Stimulated activated CD8-positive, alpha-beta memory T cell treated with anti-CD3 and anti-CD28 coated beads, Interleukin-12 subunit alpha, Interleukin-12 subunit beta, amount 100 ng/mL, for 4 hours (primary cell): ENCODE measurements around the gene CAPN11.
"Not testable (repeated sequence)": the region's sequence is repeated elsewhere in the genome, so short reads cannot be mapped to it uniquely, and the experiment has no call there.

ENCODE experiments used
- DNase-seq: peaks from one replicate; pipeline ENCODE4 v3.0.0-alpha.2; 2020; ENCODE audit warnings: low read depth

The CAPN11 gene

DNA sequence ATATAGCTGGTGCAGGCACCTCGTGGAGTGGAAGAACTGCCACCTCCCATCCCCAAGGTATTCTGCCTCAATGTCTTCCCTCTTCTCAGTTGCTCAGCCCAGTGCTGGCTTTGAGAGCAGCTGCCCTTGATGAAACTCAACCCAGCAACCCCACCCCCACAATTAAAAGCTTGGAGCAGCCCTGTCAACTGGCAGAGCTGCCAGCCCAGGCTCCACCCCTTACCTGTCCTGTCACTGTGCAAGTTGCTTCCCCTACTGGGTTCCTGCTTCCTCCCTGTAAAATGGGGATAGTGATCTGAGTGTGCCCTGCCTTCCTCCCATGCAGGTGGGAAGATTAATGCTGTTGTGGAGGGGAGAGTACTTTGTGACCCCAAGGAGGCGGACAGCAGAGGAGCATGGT is 26.7 kb upstream of the CAPN11 start:
- no peak for DNase-seq

DNA sequence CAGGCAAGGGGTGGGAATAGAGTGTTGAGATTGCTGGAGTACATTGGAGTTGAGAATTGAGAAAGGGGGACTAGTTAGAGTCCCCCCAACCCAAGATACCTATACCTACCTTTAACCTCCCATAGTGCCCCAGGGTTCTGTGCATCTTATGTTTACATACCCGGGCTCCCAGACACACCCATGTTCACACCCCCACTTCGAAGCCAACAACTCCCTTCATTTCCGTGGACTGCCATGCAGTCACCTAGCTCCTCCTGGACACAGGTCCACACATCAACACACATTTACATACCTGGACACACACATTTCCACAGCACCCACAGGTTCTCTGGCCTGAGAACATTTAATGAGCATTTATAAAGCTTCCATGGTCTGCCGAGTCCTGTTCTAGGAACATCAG is 26.1 kb upstream of the CAPN11 start:
- DNase-seq: no peak

DNA sequence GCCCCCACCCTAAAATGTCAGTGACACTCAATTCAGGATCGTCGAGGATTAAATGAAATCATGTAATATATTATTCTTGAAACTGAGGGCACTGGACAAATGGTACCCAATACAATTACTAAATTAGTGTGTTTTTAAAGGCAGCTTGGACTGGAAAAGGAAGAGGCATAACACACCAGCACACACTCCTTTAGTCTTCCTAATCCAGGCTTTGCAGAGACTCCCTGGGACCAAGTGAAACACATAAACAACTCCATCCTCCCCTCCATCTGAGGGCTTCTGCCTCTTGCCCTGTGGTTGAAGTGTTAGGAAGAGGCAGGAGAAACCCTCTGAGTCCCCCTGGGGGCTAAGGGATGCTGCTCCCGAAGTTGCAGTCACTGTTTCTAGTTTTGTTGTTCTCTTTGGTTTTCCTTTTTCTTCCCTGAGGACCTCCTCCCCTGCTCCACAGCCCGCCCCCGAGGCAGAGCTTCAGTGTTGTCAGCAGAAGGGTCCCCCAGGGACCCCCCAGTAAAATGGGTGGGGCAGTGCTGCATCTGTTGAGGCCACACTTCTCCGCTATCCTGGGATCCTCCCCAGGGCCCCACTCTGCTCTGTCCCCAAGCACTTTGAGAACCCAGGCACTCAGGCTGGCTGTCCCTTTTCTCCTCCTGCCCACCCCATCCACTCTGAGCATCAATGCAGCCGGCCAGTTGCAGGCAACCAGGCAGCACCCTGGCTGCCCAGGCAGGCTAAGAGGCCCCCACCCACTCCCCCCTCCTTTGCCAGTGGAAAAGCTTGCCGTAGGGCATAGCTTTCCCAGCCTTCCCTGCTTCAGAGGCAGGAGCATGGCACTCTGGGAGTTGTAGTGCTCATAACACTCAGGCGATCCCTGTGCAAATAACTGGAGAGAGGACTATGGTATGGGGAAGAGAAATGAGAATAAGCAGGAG is 25.4 kb upstream of the CAPN11 start:
- no peak for DNase-seq

DNA sequence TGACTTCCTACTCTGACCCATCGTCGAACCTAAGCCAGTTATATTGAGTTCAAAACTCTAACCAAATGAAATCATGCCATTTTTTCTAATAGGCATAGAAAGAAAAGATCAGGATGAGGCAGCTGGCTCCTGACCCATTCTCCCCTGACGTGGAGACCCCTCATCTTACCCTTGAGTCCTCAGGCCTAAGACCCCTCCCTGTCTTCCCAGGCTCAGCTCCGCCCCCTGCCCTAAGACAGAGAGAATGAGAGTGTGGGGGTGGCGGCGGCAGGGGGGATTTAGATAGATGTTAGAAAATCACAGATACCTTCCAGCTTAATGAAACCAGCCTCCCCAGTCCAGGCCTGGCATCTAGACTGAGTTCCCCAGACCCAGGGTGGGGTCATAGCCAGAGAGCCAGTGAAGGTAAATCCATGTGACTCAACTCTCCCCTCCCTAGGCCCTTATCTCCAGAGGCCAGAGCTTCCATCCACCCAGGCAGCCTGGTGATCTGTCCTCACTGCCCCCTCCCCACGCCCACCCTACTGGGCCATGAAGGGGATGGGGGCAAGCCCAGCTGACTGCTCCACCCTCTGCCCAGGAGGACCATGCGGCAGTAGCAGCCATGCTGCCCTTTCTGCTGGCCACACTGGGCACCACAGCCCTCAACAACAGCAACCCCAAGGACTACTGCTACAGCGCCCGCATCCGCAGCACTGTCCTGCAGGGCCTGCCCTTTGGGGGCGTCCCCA is 24.5 kb upstream of the CAPN11 start:
- no peak for DNase-seq

DNA sequence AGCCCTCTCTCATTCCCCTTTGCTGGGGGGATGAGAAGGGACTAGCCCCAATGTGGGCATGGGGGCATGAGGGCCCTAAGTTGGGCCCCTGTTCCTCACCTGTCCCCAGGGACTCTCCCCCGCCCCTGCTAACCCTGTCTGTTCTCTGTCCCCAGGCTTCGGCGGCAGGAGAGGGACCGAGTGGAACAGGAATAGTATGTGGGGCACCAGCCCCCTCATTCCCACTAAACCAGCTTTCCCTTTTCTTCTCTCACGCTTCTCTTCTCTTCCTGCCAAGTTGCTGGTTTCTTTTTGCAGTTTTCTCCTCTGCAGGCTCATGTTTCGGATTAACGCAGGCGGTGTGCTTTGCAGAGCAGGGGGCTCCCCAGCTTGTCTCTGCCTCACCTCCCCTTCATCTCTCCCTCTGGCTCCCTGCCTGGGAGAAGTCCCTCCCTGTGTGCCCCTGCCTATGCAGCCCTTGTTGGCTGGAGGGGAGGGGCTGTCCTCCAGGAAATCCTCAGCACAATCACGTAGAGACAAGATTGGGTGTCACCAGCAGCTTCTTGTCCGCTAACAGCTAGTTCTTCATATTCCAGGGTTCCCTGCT is 23.4 kb upstream of the CAPN11 start:
- no peak for DNase-seq

DNA sequence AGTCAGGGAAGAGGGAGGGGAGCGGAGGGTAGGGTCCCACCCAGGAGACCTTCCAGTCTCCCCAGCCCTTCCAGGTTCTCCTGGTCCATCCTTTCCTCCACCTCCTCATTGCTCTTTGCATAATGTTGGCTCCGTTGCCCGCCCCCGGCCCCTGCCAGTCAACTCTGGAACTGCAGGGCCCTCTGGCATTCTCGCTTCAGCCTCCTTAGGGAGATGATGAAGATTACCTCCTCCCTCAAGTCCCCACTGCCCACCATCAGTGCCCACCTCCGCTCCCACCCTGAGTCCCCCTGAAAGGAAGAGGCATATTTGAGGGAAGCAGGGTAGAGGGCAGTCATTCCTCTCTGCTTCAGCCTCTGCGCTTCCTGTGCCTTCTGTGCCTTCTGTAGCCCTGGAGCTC is 22.7 kb upstream of the CAPN11 start:
- no peak for DNase-seq

DNA sequence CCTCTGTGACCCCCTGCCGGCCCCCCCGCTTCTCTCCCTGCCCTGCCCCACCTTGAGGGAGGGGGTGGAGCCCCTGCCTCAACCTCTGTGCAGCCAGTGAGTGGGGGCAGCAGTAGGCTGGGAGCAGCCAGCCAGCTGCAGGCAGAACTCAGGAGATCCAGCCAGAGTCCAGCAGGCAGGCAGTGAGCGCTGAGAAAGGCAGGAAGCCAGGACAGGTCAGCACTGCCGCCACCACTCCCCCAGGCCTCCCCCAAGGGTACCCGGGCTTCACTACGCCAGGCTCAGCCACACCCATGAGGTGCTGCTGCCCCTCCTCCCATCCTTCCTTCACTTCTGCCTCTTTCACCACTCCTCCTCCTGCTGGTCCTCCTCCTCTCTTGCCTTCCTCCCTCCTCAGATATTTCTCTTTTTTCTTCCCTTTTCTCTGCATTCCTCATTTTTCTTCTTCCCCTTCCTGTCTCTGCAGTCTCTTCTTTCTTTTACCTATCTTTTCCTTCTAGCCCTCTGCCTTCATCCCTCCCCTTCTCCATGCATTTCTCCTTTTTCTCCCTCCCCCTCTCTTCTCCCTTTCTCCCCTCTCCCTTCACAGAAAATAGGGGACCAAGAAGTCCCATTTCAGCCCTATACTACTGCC is 19.8 kb upstream of the CAPN11 start:
- DNase-seq: no peak

DNA sequence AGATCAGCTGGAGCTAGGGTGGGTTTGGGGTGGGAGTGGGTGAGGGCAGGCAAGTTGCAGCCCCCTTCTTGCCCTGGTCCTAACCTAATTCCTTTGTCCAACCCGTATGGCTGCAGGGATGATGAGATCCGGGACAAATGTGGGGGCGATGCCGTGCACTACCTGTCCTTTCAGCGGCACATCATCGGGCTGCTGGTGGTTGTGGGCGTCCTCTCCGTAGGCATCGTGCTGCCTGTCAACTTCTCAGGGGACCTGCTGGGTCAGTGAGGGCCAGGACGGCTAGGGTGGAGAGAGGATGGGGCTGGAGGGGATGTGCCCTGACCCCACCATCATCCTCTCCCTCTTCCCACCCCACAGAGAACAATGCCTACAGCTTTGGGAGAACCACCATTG is 19.3 kb upstream of the CAPN11 start:
- no peak for DNase-seq

DNA sequence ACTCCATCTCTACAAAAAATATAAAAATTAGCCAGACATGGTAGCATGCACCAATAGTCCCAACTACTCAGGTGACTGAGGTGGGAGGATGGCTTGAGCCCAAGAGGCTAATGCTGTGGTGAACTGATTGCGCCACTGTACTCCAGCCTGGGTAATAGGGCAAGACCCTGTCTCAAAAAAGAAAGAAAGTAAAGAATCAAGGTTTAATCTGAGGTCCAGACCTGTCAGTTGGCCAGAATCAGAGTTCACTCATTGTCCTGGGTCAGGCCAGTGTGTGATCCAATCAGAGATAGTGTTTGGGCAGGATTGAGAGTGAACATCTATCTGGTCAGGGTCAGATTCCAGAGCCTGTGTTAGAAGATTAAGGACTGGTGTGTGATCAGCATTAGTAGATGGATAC is 15.8 kb upstream of the CAPN11 start:
- DNase-seq: no peak

DNA sequence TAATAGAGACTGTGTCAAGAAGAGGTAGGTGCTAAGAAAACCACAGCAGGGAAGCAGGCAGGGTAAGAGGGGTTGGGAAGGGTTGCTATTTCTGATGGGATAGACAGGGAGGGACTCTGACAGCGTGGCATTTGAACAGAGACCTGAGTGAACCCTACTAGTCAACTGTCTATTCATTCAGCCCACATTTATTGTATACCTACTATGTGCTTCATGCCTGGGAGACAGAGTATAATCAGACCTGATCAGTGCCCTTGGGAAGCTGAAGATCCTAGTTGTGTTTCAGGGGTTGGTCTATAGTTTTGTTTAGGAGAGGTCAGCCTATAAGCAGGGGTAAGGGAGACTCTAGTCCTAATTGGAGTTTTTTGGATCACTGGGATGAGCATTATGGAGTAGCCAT is 14.9 kb upstream of the CAPN11 start:
- DNase-seq: no peak

DNA sequence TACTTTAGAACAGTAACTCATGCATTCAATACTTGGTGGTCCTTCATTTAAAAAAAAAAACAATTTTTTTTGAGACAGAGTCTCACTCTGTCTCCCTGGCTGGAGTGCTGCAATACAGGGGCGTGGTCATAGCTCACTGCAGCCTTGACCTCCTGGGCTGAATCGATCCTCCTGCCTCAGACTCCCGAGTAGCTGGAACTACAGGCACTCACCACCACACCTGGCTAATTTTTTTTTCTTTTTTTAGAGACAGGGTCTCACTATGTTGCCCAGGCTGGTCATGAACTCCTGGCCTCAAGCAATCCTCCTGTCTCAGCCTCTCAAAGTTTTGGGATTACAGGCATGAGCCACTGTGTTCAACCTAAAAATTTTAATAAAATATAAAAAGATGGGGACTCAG is 14.1 kb upstream of the CAPN11 start:
- not testable (repeated sequence) for DNase-seq

DNA sequence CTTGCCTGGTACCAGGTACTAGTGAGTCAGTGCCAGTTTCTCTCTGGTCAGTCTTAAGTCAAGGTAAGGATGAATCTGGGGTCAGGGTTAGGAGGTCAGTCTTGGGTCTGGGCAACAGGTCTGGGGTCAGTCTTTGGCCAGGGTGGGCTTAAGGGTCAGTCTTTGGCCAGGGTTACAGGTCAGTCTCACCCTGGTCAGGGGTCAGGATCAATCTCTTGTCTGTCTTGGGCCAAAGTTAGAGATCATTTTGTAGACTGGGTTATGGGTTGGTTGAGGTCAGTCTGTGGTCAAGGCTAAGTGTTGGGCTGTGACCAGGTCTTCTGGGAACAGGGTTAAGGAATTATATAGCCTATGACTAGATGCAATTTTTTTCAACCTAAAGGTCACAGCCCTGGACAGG is 12.8 kb upstream of the CAPN11 start:
- DNase-seq: no peak

DNA sequence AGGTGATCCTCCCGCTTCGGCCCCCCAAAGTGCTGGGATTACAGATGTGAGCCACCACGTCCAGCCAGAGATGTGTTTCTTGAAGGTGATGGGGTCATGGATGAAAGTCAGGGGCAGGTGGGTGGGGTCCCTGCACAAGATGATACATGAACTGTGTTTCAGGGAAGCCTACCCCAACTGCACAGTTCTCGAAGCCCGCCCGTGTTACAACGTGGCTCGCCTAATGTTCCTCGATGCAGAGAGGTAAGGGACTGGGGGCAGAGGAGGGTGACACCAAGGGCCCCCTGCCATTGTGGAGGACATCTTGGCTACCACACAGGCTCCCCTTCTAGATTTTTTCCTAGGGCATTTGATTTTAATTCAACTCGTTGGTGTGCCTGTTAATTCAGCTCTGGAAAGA is 11.9 kb upstream of the CAPN11 start:
- no peak for DNase-seq

DNA sequence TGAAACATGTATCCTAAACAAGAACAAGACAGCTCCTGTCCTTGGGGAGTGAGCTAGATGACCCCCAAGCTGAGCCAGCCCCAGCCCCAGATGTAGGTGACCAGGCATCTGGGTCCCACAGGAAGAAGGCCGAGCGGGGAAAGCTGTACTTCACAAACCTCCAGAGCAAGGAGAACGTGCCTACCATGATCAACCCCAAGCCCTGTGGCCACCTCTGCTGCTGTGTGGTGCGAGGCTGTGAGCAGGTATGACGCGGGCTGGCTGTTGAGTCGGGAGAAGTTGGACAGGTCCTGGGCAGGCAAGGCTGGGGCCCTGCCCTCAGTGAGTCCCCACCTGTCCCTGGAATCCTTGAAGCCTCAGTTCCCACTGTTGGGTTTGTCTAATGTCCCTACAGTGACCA is 11.4 kb upstream of the CAPN11 start:
- DNase-seq: no peak

DNA sequence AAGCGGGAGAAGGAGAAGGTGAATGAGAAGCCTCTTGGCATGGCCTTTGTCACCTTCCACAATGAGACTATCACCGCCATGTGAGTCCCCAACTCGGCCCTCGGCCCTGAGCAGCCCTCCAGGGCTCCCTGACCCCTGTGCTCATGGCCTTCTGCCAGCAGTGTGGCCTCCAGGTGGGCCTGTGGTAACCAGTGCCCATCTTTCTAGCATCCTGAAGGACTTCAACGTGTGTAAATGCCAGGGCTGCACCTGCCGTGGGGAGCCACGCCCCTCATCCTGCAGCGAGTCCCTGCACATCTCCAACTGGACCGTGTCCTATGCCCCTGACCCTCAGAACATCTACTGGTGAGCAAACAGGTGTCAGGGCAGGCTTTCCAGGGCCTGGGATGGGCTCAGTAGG is 10.3 kb upstream of the CAPN11 start:
- DNase-seq: no peak

DNA sequence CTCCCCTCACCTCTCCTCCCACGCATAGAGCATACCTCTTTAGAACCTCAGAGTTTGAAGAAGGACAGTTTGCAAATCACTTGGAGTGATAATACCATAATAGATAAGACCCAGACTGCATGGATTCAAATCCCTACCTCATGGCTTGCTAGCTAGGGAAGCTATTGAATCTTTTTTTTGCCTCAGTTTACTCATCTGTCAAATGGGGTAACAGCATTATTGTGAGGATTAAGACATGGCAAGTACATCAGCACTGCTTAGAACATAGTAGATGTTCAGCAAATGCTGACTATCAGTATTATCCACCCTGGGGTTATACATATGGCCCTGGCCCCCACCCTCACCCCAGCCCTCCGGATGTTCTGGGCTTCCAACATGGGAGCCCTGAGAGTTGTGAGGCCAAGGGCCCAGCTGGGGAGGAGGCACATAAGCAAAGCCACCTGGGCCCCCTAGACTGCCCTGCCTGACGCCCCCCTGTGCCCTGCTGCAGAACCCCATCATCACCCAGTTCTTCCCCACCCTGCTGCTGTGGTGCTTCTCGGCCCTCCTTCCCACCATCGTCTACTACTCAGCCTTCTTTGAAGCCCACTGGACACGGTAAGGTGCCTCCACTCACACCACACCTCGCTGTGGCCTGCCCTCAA is 9.1 kb upstream of the CAPN11 start:
- DNase-seq: no peak

DNA sequence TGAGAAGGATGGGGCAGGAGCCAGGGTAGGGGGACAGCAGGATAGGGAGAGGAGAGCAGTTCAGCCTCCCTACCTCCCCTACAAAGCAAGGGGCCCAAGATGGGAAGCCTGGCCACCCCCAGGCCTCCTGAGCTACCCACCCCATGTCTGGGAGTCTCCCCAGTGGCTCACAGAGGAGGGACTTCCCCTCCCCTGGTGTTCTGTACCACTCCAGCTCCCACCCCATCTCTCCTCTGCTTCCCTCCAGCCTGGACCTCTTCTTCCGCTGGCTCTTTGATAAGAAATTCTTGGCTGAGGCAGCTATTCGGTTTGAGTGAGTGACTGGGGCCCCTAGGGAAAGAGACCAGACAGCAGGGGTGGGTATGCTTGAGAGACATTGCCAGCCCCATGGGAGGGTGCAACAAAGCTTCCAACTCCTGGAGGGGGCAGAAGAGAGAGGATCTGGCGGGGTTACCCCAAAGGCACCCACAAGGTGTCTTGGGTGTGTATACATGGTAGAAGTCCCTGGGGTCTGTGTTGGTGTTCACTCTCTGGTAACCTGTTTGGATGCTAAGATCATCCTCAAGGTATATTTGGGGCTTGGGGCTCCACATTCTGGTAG is 8.2 kb upstream of the CAPN11 start:
- no peak for DNase-seq

DNA sequence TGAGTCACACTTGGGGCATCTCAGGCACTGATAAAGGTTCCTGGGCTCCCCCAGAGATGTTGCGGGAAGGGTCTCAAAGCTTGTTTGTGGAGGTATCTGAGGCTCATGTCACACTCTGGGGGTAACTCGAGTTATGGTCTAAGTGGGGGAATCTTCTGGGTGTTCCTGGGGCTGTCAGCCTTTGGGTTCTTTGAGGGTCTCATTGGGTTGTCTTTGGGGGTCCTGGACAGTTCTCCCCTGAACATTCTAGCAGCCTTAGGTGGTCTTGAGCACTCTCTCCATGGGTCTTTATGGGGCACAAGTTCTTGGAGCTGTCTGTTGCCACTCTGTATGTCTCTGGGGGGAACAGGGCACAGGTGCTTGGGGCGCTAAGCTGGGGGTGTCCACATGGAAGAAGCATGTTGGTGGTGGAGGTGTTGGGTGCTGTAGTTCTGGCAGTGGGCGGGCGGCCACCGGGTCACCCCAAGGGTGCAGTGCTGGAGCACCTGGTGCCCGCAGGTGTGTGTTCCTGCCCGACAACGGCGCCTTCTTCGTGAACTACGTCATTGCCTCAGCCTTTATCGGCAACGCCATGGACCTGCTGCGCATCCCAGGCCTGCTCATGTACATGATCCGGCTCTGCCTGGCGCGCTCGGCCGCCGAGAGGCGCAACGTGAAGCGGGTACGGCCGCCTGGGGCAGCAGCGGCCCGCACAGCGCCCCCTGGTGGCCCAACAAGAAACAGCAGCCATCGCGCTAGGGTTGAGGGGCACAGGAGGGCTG is 7.1 kb upstream of the CAPN11 start:
- DNase-seq: peak; percentile 61

DNA sequence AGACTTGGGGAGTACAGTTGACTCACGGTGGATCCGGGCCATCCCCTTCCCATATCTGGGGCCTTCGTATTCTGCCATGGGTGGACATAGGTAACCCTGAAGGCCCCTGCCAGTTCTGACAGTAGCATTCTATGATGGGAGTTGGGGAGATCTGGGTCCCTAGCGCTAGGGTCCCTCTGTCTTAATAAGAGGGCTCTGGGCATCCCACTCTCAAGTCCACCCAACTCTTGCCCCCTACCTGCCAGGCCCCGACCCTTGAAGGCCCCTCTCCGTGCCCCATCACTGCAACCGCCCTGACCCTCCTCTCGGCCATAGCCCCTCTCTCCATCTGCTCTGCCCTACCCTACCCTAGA is 6.5 kb upstream of the CAPN11 start:
- DNase-seq: no peak

DNA sequence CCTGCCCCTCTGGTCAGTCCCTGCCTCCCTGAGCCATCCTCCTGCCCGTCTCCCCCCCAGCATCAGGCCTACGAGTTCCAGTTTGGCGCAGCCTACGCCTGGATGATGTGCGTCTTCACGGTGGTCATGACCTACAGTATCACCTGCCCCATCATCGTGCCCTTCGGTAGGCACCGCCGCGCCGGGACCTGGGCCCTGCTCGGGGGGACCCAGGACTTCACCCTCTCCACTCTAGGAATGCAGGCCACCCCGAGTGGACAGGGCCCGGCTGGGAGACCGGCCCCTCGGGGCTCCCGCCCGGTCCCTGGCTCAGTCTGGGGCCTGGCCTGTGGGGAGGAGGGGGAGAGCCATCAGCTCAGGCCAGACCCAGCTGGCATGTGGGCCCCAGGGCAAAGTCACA is 6.1 kb upstream of the CAPN11 start:
- DNase-seq: no peak

DNA sequence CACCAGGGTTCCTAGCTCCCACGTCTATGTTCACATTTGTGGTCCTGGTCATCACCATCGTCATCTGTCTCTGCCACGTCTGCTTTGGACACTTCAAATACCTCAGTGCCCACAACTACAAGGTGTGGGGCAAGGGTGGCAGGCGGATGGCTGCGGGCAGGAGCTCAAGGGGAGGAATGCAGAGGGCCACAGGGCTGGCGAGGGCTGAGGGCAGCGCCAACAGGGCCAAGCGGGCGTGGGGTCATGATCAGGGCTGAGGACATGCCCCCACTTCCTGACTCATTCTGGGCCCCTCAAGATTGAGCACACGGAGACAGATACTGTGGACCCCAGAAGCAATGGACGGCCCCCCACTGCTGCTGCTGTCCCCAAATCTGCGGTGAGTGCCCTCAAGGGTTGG is 4.6 kb upstream of the CAPN11 start:
- DNase-seq: no peak
